ENCODE results near the gene ASB13. TPM values are rescaled to one million over a fixed set of nuclear protein-coding genes. Genes with fewer than 3 reads are reported as not detected.

Gene ASB13
- polyA plus RNA-seq, 1 of the 3 experiments (the other 2 are of a cell fraction): 9.2 TPM

DNA sequence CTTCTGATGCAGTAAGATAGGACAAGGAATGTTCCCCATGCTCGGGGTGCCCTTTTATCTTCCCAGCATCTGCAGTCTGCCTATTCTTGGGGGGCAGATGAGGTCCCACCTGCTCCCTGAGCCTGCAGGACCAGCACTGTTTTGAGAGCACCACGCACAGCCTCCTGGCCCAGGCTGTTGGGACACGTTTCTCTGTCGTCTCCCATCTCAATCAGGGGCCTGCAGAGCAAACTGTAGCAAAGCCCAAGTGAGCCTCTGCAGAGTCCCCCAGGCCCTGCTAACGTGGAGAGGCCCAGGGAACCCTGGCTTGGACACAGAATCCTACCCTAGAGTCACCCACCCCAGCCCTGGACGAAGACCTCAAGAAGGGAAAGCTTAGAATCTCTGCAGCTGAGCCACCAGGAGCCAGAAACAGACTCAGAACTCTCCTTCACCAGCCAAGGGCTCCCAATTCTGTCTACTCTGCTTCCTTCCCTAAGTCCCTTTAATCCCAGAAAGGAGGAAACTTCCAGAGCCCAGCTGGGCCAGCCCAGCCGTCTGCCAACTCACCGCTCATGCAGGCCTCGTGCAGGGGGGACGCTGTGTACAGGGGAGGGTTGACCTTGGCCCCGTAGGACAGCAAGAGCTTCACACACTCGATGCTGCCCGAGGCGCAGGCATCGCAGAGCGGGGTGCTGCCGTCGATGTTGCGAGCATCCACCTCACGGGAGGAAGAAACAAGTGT lies 15.6 kb downstream of the ASB13 start:
- DNase-seq: no peak
- no peak for TF ChIP-seq RXRA (IDR thresholded peaks at IDR 0.05; ENCODE audit: borderline replicate concordance, low read depth)
- TF ChIP-seq NRF1 (IDR thresholded peaks at IDR 0.05; ENCODE audit: low read depth, low read length): no peak
- TF ChIP-seq YY1 (IDR thresholded peaks at IDR 0.05; ENCODE audit: low read depth): no peak
- TF ChIP-seq, protein P1, sequence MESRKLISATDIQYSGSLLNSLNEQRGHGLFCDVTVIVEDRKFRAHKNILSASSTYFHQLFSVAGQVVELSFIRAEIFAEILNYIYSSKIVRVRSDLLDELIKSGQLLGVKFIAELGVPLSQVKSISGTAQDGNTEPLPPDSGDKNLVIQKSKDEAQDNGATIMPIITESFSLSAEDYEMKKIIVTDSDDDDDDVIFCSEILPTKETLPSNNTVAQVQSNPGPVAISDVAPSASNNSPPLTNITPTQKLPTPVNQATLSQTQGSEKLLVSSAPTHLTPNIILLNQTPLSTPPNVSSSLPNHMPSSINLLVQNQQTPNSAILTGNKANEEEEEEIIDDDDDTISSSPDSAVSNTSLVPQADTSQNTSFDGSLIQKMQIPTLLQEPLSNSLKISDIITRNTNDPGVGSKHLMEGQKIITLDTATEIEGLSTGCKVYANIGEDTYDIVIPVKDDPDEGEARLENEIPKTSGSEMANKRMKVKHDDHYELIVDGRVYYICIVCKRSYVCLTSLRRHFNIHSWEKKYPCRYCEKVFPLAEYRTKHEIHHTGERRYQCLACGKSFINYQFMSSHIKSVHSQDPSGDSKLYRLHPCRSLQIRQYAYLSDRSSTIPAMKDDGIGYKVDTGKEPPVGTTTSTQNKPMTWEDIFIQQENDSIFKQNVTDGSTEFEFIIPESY (IDR thresholded peaks at IDR 0.05; ENCODE audit: borderline replicate concordance, low read depth): no peak
- TF ChIP-seq RCOR1 (IDR thresholded peaks at IDR 0.05; ENCODE audit: low read length): no peak
- TF ChIP-seq MEF2A (IDR thresholded peaks at IDR 0.05; ENCODE audit: borderline replicate concordance, low read depth): no peak
- no peak for TF ChIP-seq TCF12 (IDR thresholded peaks at IDR 0.05)
- TF ChIP-seq, protein P2, sequence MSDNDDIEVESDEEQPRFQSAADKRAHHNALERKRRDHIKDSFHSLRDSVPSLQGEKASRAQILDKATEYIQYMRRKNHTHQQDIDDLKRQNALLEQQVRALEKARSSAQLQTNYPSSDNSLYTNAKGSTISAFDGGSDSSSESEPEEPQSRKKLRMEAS (IDR thresholded peaks at IDR 0.05; ENCODE audit: low read depth): no peak
- TF ChIP-seq RAD21 (IDR thresholded peaks at IDR 0.05; ENCODE audit: low read length): no peak
- no peak for TF ChIP-seq POLR2AphosphoS5 (IDR thresholded peaks at IDR 0.05; ENCODE audit: low read depth, low read length)
- TF ChIP-seq, protein P3, sequence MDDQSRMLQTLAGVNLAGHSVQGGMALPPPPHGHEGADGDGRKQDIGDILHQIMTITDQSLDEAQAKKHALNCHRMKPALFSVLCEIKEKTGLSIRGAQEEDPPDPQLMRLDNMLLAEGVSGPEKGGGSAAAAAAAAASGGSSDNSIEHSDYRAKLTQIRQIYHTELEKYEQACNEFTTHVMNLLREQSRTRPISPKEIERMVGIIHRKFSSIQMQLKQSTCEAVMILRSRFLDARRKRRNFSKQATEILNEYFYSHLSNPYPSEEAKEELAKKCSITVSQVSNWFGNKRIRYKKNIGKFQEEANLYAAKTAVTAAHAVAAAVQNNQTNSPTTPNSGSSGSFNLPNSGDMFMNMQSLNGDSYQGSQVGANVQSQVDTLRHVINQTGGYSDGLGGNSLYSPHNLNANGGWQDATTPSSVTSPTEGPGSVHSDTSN (IDR thresholded peaks at IDR 0.05): no peak
- no peak for TF ChIP-seq FOXM1 (IDR thresholded peaks at IDR 0.05; ENCODE audit: low read depth)
- TF ChIP-seq, protein P4, sequence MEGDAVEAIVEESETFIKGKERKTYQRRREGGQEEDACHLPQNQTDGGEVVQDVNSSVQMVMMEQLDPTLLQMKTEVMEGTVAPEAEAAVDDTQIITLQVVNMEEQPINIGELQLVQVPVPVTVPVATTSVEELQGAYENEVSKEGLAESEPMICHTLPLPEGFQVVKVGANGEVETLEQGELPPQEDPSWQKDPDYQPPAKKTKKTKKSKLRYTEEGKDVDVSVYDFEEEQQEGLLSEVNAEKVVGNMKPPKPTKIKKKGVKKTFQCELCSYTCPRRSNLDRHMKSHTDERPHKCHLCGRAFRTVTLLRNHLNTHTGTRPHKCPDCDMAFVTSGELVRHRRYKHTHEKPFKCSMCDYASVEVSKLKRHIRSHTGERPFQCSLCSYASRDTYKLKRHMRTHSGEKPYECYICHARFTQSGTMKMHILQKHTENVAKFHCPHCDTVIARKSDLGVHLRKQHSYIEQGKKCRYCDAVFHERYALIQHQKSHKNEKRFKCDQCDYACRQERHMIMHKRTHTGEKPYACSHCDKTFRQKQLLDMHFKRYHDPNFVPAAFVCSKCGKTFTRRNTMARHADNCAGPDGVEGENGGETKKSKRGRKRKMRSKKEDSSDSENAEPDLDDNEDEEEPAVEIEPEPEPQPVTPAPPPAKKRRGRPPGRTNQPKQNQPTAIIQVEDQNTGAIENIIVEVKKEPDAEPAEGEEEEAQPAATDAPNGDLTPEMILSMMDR (IDR thresholded peaks at IDR 0.05): no peak
- TF ChIP-seq JUND (IDR thresholded peaks at IDR 0.05): no peak
- TF ChIP-seq FOSL2 (IDR thresholded peaks at IDR 0.05; ENCODE audit: borderline replicate concordance, low read depth): no peak
- no peaks in the 10 kb centered on the region for H3K79me2 ChIP-seq (ENCODE audit: insufficient read depth)
- ChIA-PET CTCF (interaction anchor here (1.0 to 1.3 kb wide), 2 partner anchors 7 to 28 kb away, joined by 3 to 5 read pairs; no protein-coding TSS in a partner anchor), POLR2A (no interaction called here)
- H3K27me3 ChIP-seq (ENCODE audit: insufficient read depth): no peaks in the 10 kb centered on the region
- no peak overlapping the region for H3K4me2 ChIP-seq
- no peaks in the 10 kb centered on the region for H3K9me2 ChIP-seq
- no peak overlapping the region for H2AFZ ChIP-seq (ENCODE audit: low read depth)
- peaks cover 0 to 15% of the 10 kb centered on the region in 2 experiments for H3K36me3 ChIP-seq (replicated peaks in 1 of 2; ENCODE audit: control insufficient read depth in 1 of 2, insufficient read depth in 2 of 2, low read length in 1 of 2)
- H3K9ac ChIP-seq: no peak overlapping the region
- 90% methylated on average over 20 of the region's 20 CpGs for WGBS (ENCODE audit: low lambda C conversion rate)
- no peaks in the 10 kb centered on the region for H3K9me3 ChIP-seq
- no peak overlapping the region for H3K4me3 ChIP-seq (ENCODE audit: low read depth in 2 of 2, low read length in 1 of 2)
- H4K20me1 ChIP-seq (ENCODE audit: insufficient read depth): no peaks in the 10 kb centered on the region
- H3K27ac ChIP-seq (ENCODE audit: low read depth in 2 of 2, low read length in 1 of 2): no peak overlapping the region
- no peaks in the 10 kb centered on the region; a peak in 1 of 4 replicates for H3K4me1 ChIP-seq (ENCODE audit: control insufficient read depth in 1 of 2, insufficient read depth in 2 of 2, low read depth in 1 of 2, low read length in 1 of 2)
- H3F3A ChIP-seq (replicated peaks; ENCODE audit: insufficient read depth): no peaks in the 10 kb centered on the region
